Ammon's horn (tissue), 1 donor: ENCODE data around the gene CIB4.

Source experiments
- DNase-seq: peaks from one replicate; pipeline ENCODE4 v3.0.0-alpha.2; 2016; ENCODE audit warnings: low spot score

Gene CIB4

GRCh38 chr2:26581991-26582842 lies 58.9 kb downstream of the CIB4 start:
- no peak for DNase-seq

- no peak for DNase-seq
Observed at GRCh38 chr2:26581266-26581990, 59.7 kb downstream of the CIB4 start.

- DNase-seq = no peak
Observed at GRCh38 chr2:26580751-26581150, 60.4 kb downstream of the CIB4 start.

GRCh38 chr2:26580151-26580550 lies 61.0 kb downstream of the CIB4 start:
- no peak for DNase-seq

- no peak for DNase-seq
Observed at GRCh38 chr2:26579723-26580040, 61.5 kb downstream of the CIB4 start.

GRCh38 chr2:26579025-26579722 lies 62.0 kb downstream of the CIB4 start:
- no peak for DNase-seq

- DNase-seq = no peak
Observed at GRCh38 chr2:26578581-26578980, 62.6 kb downstream of the CIB4 start.

- DNase-seq = no peak
Observed at GRCh38 chr2:26578113-26578458, 63.1 kb downstream of the CIB4 start.

- DNase-seq = peak; percentile 72
Observed at GRCh38 chr2:26577442-26578112, 63.6 kb downstream of the CIB4 start.

GRCh38 chr2:26576565-26577441 lies 64.4 kb downstream of the CIB4 start:
- no peak for DNase-seq

- no peak for DNase-seq
Observed at GRCh38 chr2:26575836-26576564, 65.2 kb downstream of the CIB4 start.

- DNase-seq = no peak
Observed at GRCh38 chr2:26574900-26575560, 66.1 kb downstream of the CIB4 start.

- no peak for DNase-seq
Observed at GRCh38 chr2:26574066-26574899, 66.9 kb downstream of the CIB4 start.

GRCh38 chr2:26573241-26573925 lies 67.8 kb downstream of the CIB4 start:
- DNase-seq = no peak

GRCh38 chr2:26572591-26572990 lies 68.6 kb downstream of the CIB4 start:
- DNase-seq = no peak

GRCh38 chr2:26571316-26571715 lies 69.8 kb downstream of the CIB4 start:
- DNase-seq = peak; percentile 29

GRCh38 chr2:26570083-26570430 lies 71.1 kb downstream of the CIB4 start:
- DNase-seq = no peak

GRCh38 chr2:26569216-26570082 lies 71.7 kb downstream of the CIB4 start:
- DNase-seq = no peak
